GM18499 (cell line): Measurements from ENCODE around the gene SPEG.
"Not testable (repeated sequence)": the region's sequence is repeated elsewhere in the genome, so short reads cannot be mapped to it uniquely, and the experiment has no call there.

ENCODE experiments used
- ATAC-seq: cut with Tn5 transposase; IDR thresholded peaks from one replicate; pipeline ENCODE4 v1.9.1; 2021; ENCODE audit warnings: moderate number of reproducible peaks; ENCODE audit not compliant: insufficient read depth, unreplicated experiment

SPEG gene

GRCh38 chr2:219404291-219404910 lies 30.2 kb upstream of the SPEG start:
- ATAC-seq: no peak

DNA sequence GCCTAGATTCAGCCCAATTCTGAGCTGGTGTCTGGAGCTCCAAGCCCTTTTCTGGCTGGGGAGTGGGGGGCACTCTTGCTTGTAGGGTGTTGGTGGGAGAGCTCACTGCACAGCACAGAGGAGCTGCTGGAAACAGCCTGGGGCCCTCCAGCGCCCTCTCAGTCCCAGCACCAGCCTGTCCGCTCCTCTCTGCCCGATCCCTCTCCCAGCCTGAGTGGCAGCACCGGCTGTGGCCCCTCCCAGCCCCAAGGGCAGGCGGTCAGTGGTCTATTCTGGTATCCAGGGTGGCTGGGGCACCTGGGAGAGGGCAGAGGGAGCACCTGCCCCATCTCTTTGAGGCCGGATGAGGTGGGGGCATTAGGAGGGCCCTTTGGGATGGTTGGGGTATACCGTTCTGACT lies 29.7 kb upstream of the SPEG start:
- no peak for ATAC-seq

- no peak for ATAC-seq
These were observed 29.2 kb upstream of the SPEG start for GRCh38 chr2:219405451-219405850.

DNA sequence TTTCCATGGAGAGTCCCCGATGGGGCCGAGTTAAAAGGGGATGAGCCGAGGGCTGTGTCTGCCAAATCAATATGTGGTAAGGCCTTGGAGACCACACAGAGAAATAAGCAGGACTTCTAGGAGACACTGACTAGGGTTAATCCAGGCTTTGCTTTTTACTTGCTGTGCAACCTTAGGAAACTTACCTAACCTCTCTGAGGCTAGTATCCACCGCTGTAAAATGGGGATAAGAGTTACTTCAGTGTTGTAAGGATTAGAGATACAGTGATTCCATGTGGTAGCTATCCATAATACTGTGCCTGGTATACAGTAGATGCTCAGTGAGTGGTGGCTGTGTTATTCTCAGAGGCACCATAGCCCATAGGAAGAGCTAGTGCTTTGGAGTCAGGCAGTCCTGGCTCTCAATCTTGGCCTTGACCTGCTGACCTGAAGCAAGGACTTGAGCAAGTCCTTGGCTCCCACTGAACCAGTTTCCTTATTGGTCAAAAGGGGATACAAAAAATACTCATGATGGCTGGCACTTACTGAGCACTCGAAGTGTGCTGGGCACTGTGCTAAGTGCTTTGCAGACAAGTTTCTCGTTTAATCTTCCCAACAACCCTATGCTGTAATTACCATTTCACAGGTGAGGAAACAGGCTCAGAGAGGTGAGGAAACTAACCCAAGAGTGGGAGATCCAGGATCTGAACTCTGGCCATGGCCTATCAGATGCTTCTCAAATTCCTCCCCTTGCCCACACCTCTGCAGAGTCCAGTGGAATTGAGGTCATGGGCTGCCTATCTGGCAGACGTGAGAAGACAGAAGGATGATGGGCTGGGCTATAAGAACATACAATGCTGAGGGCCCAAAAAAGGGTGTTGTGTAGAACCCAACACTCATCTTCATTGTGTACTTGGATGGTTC lies 28.4 kb upstream of the SPEG start:
- no peak for ATAC-seq

DNA sequence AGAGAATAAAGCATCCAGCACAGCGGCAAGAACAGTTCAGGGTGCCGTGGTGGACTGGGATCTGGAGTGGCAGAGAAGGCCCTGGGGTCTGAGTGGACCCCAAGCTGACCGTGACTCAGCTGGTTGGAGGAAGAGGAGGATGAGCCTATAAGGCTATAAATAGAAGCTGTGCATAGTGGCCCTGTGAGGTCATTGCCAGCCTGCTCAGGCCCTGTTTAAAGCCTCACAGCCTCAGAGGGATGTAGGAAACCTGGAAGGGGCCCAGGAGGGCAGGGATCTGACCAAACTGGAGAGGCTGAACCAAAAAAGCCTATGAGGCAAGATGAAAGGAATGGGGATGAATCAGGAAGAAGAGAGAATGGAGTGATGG lies 27.8 kb upstream of the SPEG start:
- ATAC-seq: no peak

- not testable (repeated sequence) for ATAC-seq
These were observed 27.3 kb upstream of the SPEG start for GRCh38 chr2:219407343-219407742.

- ATAC-seq: no peak
These were observed 26.4 kb upstream of the SPEG start for GRCh38 chr2:219408204-219408603.

GRCh38 chr2:219408631-219409030 lies 26.0 kb upstream of the SPEG start:
- no peak for ATAC-seq

- ATAC-seq: no peak
These were observed 25.0 kb upstream of the SPEG start for GRCh38 chr2:219409619-219410018.

DNA sequence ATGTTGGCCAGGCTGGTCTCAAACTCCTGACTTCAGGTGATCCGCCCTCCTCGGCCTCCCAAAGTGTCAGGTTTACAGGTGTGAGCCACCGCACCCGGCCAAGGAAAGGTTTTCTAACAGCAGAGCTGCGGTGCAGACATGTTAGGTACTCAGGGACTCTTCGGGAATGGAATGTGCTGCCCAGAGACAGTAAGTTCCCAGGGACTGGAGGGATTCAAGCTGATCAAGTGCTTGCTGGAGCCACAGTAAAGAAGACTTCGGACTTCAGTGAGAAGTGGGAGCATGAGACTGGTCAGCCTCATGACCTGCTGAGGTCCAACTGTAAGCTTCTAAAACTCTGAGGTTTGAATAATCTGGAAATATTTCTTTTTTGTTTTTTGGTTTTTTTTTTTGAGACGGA lies 24.3 kb upstream of the SPEG start:
- no peak for ATAC-seq

GRCh38 chr2:219414857-219415256 lies 19.8 kb upstream of the SPEG start:
- no peak for ATAC-seq

GRCh38 chr2:219415580-219416234 lies 18.9 kb upstream of the SPEG start:
- no peak for ATAC-seq

- ATAC-seq: no peak
These were observed 18.4 kb upstream of the SPEG start for GRCh38 chr2:219416235-219416602.

- no peak for ATAC-seq
These were observed 17.7 kb upstream of the SPEG start for GRCh38 chr2:219416938-219417337.

DNA sequence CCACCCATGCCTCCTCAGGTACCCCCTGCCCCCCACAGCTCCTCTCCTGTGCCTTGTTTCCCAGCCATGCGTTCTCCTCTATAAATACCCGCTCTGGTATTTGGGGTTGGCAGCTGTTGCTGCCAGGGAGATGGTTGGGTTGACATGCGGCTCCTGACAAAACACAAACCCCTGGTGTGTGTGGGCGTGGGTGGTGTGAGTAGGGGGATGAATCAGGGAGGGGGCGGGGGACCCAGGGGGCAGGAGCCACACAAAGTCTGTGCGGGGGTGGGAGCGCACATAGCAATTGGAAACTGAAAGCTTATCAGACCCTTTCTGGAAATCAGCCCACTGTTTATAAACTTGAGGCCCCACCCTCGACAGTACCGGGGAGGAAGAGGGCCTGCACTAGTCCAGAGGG lies 17.3 kb upstream of the SPEG start:
- no peak for ATAC-seq

- no peak for ATAC-seq
These were observed 16.3 kb upstream of the SPEG start, which contains the start of gene DES for GRCh38 chr2:219418155-219419011. Gene DES, plus strand, starts transcription at chr2:219418377. Its CDS starts 86 bp downstream, at chr2:219418463.

GRCh38 chr2:219419012-219419324 lies 15.7 kb upstream of the SPEG start:
- ATAC-seq: no peak

DNA sequence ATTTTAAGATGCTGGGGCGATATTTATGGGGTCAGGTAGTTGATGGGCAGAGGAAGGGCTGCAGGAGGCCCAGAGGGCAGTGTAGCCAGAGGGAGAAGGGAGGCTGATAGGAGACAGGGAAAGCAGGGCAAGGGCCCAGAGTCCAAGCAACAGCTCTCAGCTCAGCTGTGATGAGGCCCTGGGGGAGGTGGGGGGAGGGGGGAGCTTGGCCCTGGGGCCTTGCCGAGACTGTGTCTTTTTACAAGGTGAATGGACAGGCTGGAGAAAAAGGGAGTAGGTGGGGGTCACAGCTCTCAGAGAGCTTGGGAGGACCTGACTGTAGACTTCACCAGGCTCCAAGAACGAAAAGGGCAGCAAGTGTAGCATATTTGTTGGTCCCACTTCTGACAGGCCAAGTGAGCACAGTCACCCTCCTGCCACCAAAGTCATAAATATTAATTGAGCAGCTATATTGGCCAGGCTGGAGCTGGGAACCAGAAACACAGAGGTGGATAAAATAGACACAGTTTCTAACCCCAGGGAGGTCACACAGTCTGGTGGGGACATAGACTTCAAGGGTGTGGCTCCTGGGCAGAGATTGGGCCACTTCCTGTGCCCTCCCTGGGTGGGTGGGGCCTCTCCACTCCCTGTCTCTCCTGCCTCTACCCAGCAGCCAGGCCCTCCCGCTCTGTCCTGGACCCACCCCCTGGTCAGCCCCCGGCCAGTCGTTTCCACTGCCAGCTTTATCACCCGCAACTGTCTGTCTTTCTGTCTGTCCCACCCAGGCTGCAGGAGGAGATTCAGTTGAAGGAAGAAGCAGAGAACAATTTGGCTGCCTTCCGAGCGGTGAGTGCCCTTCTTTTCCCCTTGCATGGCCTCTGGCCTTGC lies 15.1 kb upstream of the SPEG start:
- ATAC-seq: no peak

- no peak for ATAC-seq
These were observed 14.0 kb upstream of the SPEG start for GRCh38 chr2:219420687-219421086.

DNA sequence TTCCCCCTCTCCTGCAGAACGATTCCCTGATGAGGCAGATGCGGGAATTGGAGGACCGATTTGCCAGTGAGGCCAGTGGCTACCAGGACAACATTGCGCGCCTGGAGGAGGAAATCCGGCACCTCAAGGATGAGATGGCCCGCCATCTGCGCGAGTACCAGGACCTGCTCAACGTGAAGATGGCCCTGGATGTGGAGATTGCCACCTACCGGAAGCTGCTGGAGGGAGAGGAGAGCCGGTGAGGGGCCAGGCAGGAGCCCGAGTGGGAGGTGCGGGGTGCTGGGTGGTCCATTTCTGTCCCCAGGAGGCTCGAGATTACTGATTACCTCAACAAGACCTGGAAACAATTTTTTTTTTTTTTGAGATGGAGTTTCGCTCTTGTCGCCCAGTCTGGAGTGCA lies 13.3 kb upstream of the SPEG start:
- no peak for ATAC-seq
